Ishikawa (cell line): ENCODE results near the gene C1QA.

Source experiments
- CEBPB ChIP-seq: IDR thresholded peaks from 2 replicates; pipeline ENCODE4 v1.6.1; 2012
- CREB1 ChIP-seq: IDR thresholded peaks from 2 replicates; pipeline ENCODE4 v1.6.1; 2012; ENCODE audit warnings: low read depth
- EGR1 ChIP-seq: IDR thresholded peaks from 2 replicates; pipeline ENCODE4 v1.6.1; 2012
- EP300 ChIP-seq: IDR thresholded peaks from 2 replicates; pipeline ENCODE4 v1.6.1; 2012; ENCODE audit warnings: borderline replicate concordance
- FOXM1 ChIP-seq: IDR thresholded peaks from 2 replicates; pipeline ENCODE4 v1.6.1; 2012; ENCODE audit warnings: low read depth, borderline replicate concordance
- NFIC ChIP-seq: IDR thresholded peaks from 2 replicates; pipeline ENCODE4 v1.6.1; 2012
- RAD21 ChIP-seq: IDR thresholded peaks from 2 replicates; pipeline ENCODE4 v1.6.1; 2012; ENCODE audit warnings: low read depth
- REST ChIP-seq: IDR thresholded peaks from 2 replicates; pipeline ENCODE4 v1.6.1; 2012; ENCODE audit warnings: low read depth, mild to moderate bottlenecking
- TAF1 ChIP-seq: IDR thresholded peaks from 2 replicates; pipeline ENCODE4 v1.6.1; 2012; ENCODE audit warnings: low read depth, mild to moderate bottlenecking
- TCF12 ChIP-seq: IDR thresholded peaks from 2 replicates; pipeline ENCODE4 v1.6.1; 2012; ENCODE audit warnings: low read depth
- TEAD4 ChIP-seq: IDR thresholded peaks from 2 replicates; pipeline ENCODE4 v1.6.1; 2012
- YY1 ChIP-seq: IDR thresholded peaks from 2 replicates; pipeline ENCODE4 v1.6.1; 2012; ENCODE audit warnings: low read depth
- ZBTB7A ChIP-seq: IDR thresholded peaks from 2 replicates; pipeline ENCODE4 v1.6.1; 2012; ENCODE audit warnings: low read depth
- TF ChIP-seq, protein P1 (sequence below): IDR thresholded peaks from 2 replicates; pipeline ENCODE4 v1.6.1; 2012
- TF ChIP-seq, protein P2 (sequence below): IDR thresholded peaks from 2 replicates; pipeline ENCODE4 v1.6.1; 2012

The C1QA gene

DNA sequence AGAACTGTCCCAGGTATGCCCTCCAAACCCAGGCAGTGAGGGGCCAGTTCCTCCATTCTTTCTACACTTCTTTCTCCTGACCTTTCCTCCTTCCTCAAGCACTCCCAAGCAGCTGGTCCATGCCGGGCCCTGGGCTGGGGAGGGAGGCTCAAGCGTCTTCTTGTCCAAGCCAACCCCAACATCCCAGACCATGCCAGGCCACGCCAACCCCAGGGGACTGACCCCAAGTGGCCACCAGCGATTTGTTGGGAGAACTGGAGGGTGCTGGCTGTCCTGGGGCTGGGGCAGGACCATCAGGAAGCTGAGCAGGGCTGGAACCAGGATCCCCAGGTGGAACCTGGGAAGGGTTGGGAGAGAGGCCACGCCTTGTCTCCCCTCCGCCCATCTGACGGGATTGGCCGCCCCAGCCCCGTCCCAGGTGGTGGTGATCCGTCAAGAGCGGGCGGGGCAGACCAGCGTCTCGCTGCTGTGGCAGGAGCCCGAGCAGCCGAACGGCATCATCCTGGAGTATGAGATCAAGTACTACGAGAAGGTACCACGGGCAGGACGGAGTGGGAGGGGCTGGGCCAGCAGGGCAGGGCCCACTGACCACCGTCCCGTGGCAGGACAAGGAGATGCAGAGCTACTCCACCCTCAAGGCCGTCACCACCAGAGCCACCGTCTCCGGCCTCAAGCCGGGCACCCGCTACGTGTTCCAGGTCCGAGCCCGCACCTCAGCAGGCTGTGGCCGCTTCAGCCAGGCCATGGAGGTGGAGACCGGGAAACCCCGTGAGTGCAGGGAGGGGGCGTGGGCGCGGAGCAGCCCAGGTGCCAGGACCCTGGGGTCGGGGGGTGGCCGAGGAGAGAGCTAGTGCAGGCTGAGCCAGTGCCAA, 43.3 kb upstream of the C1QA start:
- TF ChIP-seq ZBTB7A (0 out of 2 replicates have a peak, but pooled peaks have one; percentile 27), TEAD4 (no peak)
- TF ChIP-seq, protein P1, sequence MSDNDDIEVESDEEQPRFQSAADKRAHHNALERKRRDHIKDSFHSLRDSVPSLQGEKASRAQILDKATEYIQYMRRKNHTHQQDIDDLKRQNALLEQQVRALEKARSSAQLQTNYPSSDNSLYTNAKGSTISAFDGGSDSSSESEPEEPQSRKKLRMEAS, result 0 out of 2 replicates have a peak, but pooled peaks have one; percentile 18

GRCh38 chr1:22594396-22594795, 42.0 kb upstream of the C1QA start:
- TF ChIP-seq, protein P2, sequence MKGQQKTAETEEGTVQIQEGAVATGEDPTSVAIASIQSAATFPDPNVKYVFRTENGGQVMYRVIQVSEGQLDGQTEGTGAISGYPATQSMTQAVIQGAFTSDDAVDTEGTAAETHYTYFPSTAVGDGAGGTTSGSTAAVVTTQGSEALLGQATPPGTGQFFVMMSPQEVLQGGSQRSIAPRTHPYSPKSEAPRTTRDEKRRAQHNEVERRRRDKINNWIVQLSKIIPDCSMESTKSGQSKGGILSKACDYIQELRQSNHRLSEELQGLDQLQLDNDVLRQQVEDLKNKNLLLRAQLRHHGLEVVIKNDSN, result no peak
- TF ChIP-seq, protein P1, result no peak
- TF ChIP-seq CREB1 (no peak), EGR1 (no peak), RAD21 (no peak), FOXM1 (no peak)

DNA sequence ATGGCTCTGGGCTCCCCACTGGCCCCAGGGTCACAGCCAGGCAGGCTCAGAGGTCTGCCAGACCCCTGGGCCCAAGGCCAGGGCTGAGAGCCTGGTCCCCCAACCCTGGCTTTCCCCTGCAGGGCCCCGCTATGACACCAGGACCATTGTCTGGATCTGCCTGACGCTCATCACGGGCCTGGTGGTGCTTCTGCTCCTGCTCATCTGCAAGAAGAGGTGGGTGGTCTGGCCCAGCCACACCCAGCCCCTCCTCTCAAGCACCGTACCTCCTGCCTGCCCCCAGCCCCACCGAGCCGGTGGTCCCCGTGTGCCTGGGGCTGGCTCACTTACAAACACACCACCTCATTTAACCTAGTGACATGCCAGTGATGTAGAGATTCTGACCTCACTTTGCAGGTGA, 41.3 kb upstream of the C1QA start:
- TF ChIP-seq, protein P1, result no peak
- no peak for TF ChIP-seq EGR1
- no peak for TF ChIP-seq TAF1
- no peak for TF ChIP-seq FOXM1

- TF ChIP-seq FOXM1 (no peak), TEAD4 (no peak), RAD21 (no peak), NFIC (no peak), TCF12 (no peak), YY1 (no peak), REST (no peak)
- TF ChIP-seq, protein P1, result no peak
Measured at GRCh38 chr1:22597301-22597965, 39.0 kb upstream of the C1QA start.

GRCh38 chr1:22597996-22598395, 38.4 kb upstream of the C1QA start:
- no peak for TF ChIP-seq TEAD4
- no peak for TF ChIP-seq ZBTB7A
- no peak for TF ChIP-seq CREB1
- TF ChIP-seq, protein P2, result no peak
- no peak for TF ChIP-seq FOXM1

DNA sequence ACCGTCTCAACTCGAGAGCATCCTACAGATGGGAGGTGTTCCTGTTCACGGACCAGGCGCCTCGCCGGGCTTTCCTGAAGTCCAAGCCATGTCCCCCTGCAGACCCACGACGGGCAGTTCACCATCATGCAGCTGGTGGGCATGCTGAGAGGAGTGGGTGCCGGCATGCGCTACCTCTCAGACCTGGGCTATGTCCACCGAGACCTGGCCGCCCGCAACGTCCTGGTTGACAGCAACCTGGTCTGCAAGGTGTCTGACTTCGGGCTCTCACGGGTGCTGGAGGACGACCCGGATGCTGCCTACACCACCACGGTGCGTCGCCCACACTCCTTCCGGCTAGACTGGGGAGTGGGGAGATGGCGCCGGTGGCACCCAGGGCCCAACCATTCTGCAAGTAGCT, 37.7 kb upstream of the C1QA start:
- TF ChIP-seq ZBTB7A (no peak), TAF1 (no peak), REST (no peak), YY1 (no peak), TCF12 (no peak), CREB1 (no peak), NFIC (no peak), TEAD4 (no peak), FOXM1 (no peak), EP300 (no peak), RAD21 (no peak), EGR1 (no peak), CEBPB (no peak)
- TF ChIP-seq, protein P1, result no peak
- TF ChIP-seq, protein P2, result no peak
